Gastrocnemius medialis (tissue), 4 donors: Measurements from ENCODE around the gene CPS1.

ENCODE experiments used
- POLR2A ChIP-seq, 2 donors: fragments of 450-650 bp; IDR thresholded peaks; one replicate each; pipeline ENCODE4 v1.6.1; 2017; ENCODE audit warnings: antibody characterized with exemption in 2 of 2, mild to moderate bottlenecking in 2 of 2, moderate library complexity in 2 of 2
- TF ChIP-seq, protein P1 (sequence below), 5 experiments: fragments of 450-650 bp in 3 of 5; fragments of 200-600 bp in 2 of 5; sonication (generic) in 2 of 5; IDR thresholded peaks in 4 of 5; conservative IDR thresholded peaks in 1 of 5; 1 replicate in 4 of 5; 2 replicates in 1 of 5; pipeline ENCODE4 v1.5.1; 2016 to 2019; ENCODE audit warnings: antibody characterized with exemption in 5 of 5, mild to moderate bottlenecking in 3 of 5, moderate library complexity in 3 of 5

DNA sequence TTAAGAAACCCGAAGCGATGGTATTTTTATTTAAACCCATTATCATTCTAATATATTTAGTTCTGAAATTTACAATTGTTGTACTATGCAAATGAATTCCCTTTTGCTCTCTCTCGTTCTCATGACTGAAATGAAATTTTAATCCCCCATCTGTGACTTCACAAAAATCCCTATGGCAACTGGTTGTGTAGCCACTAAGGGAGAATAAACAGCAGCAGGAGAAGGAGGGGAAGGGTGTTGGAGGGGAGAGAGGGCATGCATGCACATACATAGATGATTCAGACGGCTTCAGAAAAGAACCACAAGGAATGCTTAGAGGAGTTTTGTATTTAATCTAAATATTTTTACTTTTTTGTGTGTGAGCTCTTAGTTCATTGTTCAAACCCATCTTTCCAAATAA is 36.8 kb downstream of the CPS1 start:
- TF ChIP-seq, protein P1, sequence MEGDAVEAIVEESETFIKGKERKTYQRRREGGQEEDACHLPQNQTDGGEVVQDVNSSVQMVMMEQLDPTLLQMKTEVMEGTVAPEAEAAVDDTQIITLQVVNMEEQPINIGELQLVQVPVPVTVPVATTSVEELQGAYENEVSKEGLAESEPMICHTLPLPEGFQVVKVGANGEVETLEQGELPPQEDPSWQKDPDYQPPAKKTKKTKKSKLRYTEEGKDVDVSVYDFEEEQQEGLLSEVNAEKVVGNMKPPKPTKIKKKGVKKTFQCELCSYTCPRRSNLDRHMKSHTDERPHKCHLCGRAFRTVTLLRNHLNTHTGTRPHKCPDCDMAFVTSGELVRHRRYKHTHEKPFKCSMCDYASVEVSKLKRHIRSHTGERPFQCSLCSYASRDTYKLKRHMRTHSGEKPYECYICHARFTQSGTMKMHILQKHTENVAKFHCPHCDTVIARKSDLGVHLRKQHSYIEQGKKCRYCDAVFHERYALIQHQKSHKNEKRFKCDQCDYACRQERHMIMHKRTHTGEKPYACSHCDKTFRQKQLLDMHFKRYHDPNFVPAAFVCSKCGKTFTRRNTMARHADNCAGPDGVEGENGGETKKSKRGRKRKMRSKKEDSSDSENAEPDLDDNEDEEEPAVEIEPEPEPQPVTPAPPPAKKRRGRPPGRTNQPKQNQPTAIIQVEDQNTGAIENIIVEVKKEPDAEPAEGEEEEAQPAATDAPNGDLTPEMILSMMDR (IDR thresholded peaks at IDR 0.05 in 4 of 5, conservative IDR thresholded peaks at IDR 0.05 in 1 of 5): no peak
- no peak for TF ChIP-seq POLR2A (IDR thresholded peaks at IDR 0.05)
